OCI-LY1 (cell line): ENCODE results near the gene TBCE.

Experiments
- H2AFZ ChIP-seq: fragments of 200-600 bp; sonication (generic), shearing (Covaris generic); 2 replicates; pipeline ENCODE4 v1.6.0; 2014; ENCODE audit warnings: antibody characterized with exemption, mild to moderate bottlenecking, low read length
- H3F3A ChIP-seq: fragments of 200-600 bp; sonication (generic), shearing (Covaris generic); 2 replicates; pipeline ENCODE4 v1.6.0; 2014; ENCODE audit warnings: mild to moderate bottlenecking, antibody characterized with exemption, low read length, moderate library complexity; ENCODE audit not compliant: insufficient read depth
- H3K27ac ChIP-seq: fragments of 200-600 bp; sonication (generic); 2 replicates; pipeline ENCODE4 v1.5.1; 2014; ENCODE audit warnings: low read length, mixed run types, mild to moderate bottlenecking, low read depth; ENCODE audit not compliant: poor library complexity, severe bottlenecking
- H3K27me3 ChIP-seq: fragments of 200-600 bp; sonication (generic); 2 replicates; pipeline ENCODE4 v1.6.0; 2014; ENCODE audit warnings: antibody characterized with exemption, mild to moderate bottlenecking, low read length, moderate library complexity; ENCODE audit not compliant: insufficient read depth
- H3K36me3 ChIP-seq: fragments of 200-600 bp; sonication (generic); 2 replicates; pipeline ENCODE4 v1.6.1; 2014; ENCODE audit warnings: mild to moderate bottlenecking, antibody characterized with exemption, low read length, moderate library complexity, mixed read lengths; ENCODE audit not compliant: insufficient read depth
- H3K4me1 ChIP-seq: fragments of 200-600 bp; sonication (generic); 2 replicates; pipeline ENCODE4 v1.5.1; 2014; ENCODE audit warnings: mild to moderate bottlenecking, low read length, moderate library complexity; ENCODE audit not compliant: insufficient read depth, severe bottlenecking
- H3K4me2 ChIP-seq: fragments of 200-600 bp; sonication (generic), shearing (Covaris generic); 2 replicates; pipeline ENCODE4 v1.6.1; 2014; ENCODE audit warnings: low read length
- H3K4me3 ChIP-seq: fragments of 200-600 bp; sonication (generic); 2 replicates; pipeline ENCODE4 v1.5.1; 2014; ENCODE audit warnings: low read length, low read depth, mild to moderate bottlenecking, mixed read lengths; ENCODE audit not compliant: poor library complexity, severe bottlenecking
- H3K79me2 ChIP-seq: fragments of 200-600 bp; shearing (Covaris generic); 2 replicates; pipeline ENCODE4 v1.6.1; 2016; ENCODE audit warnings: mixed run types, low read length, mixed read lengths; ENCODE audit not compliant: insufficient read depth
- H3K9ac ChIP-seq: fragments of 200-600 bp; sonication (generic), shearing (Covaris generic); 2 replicates; pipeline ENCODE4 v1.6.1; 2014; ENCODE audit warnings: mild to moderate bottlenecking, low read length, mixed read lengths
- H3K9me2 ChIP-seq: fragments of 200-600 bp; sonication (generic), shearing (Covaris generic); 2 replicates; pipeline ENCODE4 v1.6.1; 2014; ENCODE audit warnings: low read depth, mild to moderate bottlenecking, low read length, mixed read lengths
- H3K9me3 ChIP-seq: fragments of 200-600 bp; shearing (Covaris generic); 2 replicates; pipeline ENCODE4 v1.6.1; 2014; ENCODE audit warnings: low read length, mixed read lengths
- H4K20me1 ChIP-seq: fragments of 200-600 bp; sonication (generic), shearing (Covaris generic); 2 replicates; pipeline ENCODE4 v1.6.0; 2016; ENCODE audit warnings: mild to moderate bottlenecking, low read length; ENCODE audit not compliant: insufficient read depth
- CTCF ChIP-seq: fragments of 200-600 bp; sonication (generic), shearing (Covaris generic); IDR thresholded peaks from 2 replicates; pipeline ENCODE4 v1.5.1; 2017; ENCODE audit warnings: mild to moderate bottlenecking, antibody characterized with exemption, low read length, moderate library complexity, mixed read lengths
- EZH2 ChIP-seq: fragments of 200-600 bp; sonication (generic), shearing (Covaris generic); IDR thresholded peaks from 2 replicates; pipeline ENCODE4 v1.8.0; 2017; ENCODE audit warnings: borderline replicate concordance, mixed run types, mild to moderate bottlenecking, antibody characterized with exemption, low read length, moderate library complexity, mixed read lengths

Gene TBCE

GRCh38 chr1:235500971-235501540 lies 133.8 kb downstream of the TBCE start:
- Histone ChIP-seq H3F3A (no peaks in the 10 kb centered on the region), H3K9ac (no peak overlapping the region), H3K4me3 (no peak overlapping the region), H3K27me3 (no peaks in the 10 kb centered on the region), H2AFZ (no peak overlapping the region), H3K9me2 (no peaks in the 10 kb centered on the region), H4K20me1 (no peaks in the 10 kb centered on the region), H3K27ac (no peak overlapping the region), H3K4me1 (peaks cover 12% of the 10 kb centered on the region), H3K36me3 (no peaks in the 10 kb centered on the region), H3K9me3 (no peaks in the 10 kb centered on the region), H3K79me2 (no peaks in the 10 kb centered on the region), H3K4me2 (no peak overlapping the region)
- TF ChIP-seq EZH2 = no peak
- no peak for TF ChIP-seq CTCF
